ENCODE measurements around the gene CLIC5. TPM values are rescaled to one million over a fixed set of nuclear protein-coding genes. Genes with fewer than 3 reads are reported as not detected.

CLIC5 gene
- total RNA-seq, 2 donors from 2014 or later, result 1.6 to 3.3 TPM

DNA sequence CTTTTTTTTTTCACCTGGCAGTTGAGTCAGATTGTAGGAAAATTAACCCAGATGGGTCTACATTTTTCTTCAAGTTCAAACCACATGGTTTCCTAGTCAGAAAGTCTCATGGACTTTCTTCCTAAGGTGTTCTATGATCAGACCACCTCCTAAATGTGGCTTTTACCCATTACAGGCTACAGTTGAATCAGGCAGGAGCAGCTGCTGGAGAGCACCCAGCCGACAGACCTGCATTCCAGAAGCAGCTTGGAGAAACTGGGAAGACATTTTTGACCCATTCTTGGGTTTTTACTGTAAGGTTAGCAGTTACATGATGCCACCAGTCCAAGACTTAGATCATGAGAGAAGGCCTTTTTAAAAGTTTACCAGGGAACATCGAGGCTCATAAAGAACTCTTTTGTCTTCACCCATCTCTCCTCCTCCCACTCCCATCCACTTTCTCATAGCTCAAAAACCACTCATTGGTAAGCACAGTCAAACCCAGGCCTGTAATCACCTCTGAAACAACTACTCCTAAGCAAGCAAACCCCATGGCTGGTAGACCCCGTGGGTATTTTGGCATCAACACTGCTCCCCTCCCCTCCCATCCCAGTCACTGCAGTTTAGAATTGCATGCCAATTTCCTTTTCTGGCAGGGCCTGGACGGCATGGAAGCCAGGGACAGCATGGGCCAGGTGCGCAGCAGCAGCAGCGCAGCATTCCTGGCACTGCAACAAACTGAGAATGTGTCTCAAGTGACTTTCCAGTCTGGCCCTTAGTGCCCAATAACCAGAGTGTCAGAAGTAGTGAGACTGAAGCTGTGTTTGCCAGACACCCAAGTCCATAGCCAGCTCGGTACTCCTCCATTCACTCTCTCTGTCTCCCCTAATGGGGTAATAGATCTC, 113.7 kb downstream of the CLIC5 start:
- H3K27me3 ChIP-seq, result no peaks in the 10 kb centered on the region
- no peaks in the 10 kb centered on the region for H3K9me3 ChIP-seq
- no peak for DNase-seq
- H3K4me1 ChIP-seq, result no peaks in the 10 kb centered on the region
- ATAC-seq, result no peak
- WGBS, 2 donors, result 74 to 82% methylated on average over 7 of the region's 7 CpGs
- TF ChIP-seq POLR2A (IDR thresholded peaks at IDR 0.05) (no peak), CTCF (IDR thresholded peaks at IDR 0.05) (no peak)
- no peak overlapping the region for H3K4me3 ChIP-seq
- no peak overlapping the region for H3K27ac ChIP-seq
- H3K36me3 ChIP-seq (replicated peaks in 1 of 2; ENCODE audit: insufficient read depth in 1 of 2, low read depth in 2 of 2), result no peaks in the 10 kb centered on the region
- intact Hi-C loops (cut with DNase I), result no loop called here

DNA sequence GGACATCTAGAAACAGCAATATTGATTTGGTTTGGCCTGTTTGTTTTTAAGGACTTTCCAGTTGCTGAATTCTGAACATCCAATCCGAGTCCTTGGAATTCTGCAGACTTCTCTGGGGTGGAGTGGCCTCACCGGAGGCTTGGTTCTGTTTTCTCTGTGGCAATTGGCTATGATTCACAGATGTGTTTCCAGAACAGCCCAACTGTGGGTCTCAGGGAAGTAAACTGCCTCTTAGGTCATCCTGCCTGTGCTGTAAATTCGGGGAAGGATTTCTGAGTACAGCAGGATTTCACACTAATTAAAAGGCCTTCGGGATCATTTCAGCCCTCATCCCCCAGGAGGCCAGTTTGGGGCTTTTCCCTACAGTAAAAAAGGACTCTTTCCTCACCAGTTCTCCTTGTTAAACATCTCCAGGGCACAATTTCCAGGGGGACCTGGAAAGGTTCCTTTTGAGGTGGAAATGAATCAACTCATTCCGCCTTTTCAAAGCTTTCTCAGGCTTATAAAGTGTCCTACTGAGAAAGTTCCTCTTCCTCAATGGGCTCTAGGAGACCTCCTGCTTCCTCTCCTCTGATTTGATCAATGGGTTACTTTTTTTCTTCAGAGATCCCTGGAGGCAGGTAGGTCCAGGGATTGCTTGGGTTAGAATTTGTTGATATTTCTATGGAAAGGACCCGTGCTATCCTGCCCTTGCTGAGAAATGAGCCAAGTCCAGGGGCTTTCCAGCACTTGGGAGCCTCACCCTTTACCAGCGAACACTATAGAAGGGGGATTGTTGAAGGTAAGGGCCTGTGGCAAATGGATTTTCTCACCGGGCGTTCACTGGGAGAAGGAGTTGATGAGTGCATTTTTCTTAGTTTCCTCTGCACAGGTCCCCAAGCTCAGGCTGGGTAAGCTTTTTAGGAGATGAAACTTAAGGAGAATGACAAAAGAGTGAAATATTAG, 114.6 kb downstream of the CLIC5 start:
- Histone ChIP-seq H3K4me3 (no peak overlapping the region), H3K9me3 (no peaks in the 10 kb centered on the region), H3K27me3 (no peaks in the 10 kb centered on the region), H3K27ac (no peak overlapping the region), H3K4me1 (no peaks in the 10 kb centered on the region), H3K36me3 (replicated peaks in 1 of 2; ENCODE audit: insufficient read depth in 1 of 2, low read depth in 2 of 2) (no peaks in the 10 kb centered on the region)
- no peak for TF ChIP-seq POLR2A (IDR thresholded peaks at IDR 0.05)
- TF ChIP-seq CTCF (IDR thresholded peaks at IDR 0.05), result no peak
- no peak for DNase-seq
- intact Hi-C loops (cut with DNase I), result no loop called here
- WGBS, 2 donors, result 87 to 91% methylated on average over 9 of the region's 9 CpGs
- no peak for ATAC-seq

DNA sequence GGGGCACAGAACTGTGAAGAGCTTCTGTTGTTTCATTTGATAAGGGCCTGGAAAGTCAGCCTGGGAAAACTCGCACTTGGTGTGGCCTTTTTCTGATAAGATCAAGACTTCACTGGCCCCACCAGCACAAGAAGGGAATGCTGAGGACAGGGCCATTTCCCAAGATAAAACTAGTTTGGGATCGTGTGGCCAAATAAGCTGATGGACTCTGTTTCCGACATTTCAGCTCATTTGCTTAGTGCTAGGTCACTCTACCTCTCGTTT, 116.0 kb downstream of the CLIC5 start:
- Histone ChIP-seq H3K27me3 (no peaks in the 10 kb centered on the region), H3K4me1 (no peaks in the 10 kb centered on the region), H3K36me3 (replicated peaks in 1 of 2; ENCODE audit: insufficient read depth in 1 of 2, low read depth in 2 of 2) (no peaks in the 10 kb centered on the region), H3K9me3 (no peaks in the 10 kb centered on the region), H3K4me3 (no peak overlapping the region), H3K27ac (no peak overlapping the region)
- TF ChIP-seq POLR2A (IDR thresholded peaks at IDR 0.05) (no peak), CTCF (IDR thresholded peaks at IDR 0.05) (no peak)
- intact Hi-C loops (cut with DNase I), result no loop called here
- ATAC-seq, result no peak
- DNase-seq, result no peak
- 55 to 65% methylated on average over 4 of the region's 4 CpGs for WGBS, 2 donors

DNA sequence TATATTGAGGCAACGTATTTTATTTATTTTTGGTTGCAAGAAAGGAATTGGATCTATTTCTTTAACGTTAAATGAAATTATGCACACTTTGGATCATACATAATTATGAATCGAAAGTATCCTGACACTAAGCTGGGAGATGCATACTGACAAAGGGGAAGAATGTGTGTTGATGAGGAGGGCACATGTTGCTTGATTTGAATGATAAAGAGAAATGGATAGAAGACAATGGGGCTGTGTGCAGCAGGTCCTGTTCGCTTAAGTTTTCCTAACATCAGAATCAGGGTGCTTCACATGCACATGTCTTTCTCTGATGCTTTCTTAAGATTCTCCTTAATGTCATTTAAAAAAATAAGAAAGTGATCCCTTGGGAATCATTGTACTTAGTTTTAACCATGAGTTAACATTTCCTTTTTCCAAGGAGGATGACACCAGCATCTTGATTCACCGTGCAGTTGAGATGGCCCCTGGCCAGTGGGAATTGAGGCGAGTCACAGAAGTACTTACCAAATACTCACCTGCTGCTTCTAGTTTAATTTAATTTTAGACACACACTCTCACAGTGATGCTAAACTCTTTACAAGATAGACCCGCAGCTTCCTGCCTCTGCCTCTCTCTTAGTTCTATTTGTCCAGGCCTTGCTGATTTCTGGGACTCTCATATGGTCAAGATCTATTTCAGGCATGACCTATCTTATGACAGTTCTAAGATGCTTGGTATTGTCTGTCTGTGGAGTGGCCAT, 116.5 kb downstream of the CLIC5 start:
- Histone ChIP-seq H3K4me1 (no peaks in the 10 kb centered on the region), H3K9me3 (no peaks in the 10 kb centered on the region), H3K27me3 (no peaks in the 10 kb centered on the region), H3K4me3 (no peak overlapping the region), H3K27ac (no peak overlapping the region), H3K36me3 (replicated peaks in 1 of 2; ENCODE audit: insufficient read depth in 1 of 2, low read depth in 2 of 2) (no peaks in the 10 kb centered on the region)
- intact Hi-C loops (cut with DNase I), result no loop called here
- WGBS, 2 donors, result 83 to 86% methylated on average over 7 of the region's 7 CpGs
- DNase-seq (no peak), ATAC-seq (no peak)
- TF ChIP-seq CTCF (IDR thresholded peaks at IDR 0.05) (no peak), POLR2A (IDR thresholded peaks at IDR 0.05) (no peak)
